ENCODE results near the gene CHRDL2.

DNA sequence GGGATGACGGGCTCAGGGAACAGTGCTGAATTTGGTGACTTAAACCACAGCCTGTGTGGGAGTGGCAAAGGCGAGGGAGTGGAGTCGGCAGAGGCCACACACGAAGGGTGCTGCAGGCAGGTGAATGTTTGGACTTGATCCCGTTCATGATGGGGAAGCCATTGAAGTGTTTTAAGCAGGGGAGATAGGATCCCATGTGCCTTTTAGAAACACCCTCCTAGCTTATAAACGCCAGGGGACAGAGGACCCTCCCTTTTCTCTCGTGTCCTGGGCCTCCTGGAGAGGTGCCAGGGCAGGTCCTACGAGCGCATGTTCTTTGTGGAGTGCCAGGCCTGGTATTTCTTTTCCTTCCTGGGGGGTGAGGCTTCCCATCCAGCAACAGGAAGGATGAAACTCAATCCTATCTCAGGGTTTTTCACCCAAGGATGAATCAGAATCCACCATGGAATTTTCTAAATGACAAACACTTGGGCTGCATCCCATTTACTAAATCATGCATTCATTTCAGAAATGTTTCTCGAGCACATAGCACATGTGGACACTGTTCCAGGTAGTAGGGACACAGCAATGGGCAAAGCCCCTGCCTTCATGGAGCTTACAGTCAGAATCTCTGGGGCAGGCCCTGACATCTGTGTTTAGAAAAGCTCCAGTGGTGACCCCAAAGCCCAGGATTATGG lies 59.6 kb downstream of the CHRDL2 start:
- TF ChIP-seq ZIC2 (tag by site-specific recombination; IDR thresholded peaks at IDR 0.05) (no peak), ZNF843 (tag by site-specific recombination; IDR thresholded peaks at IDR 0.05) (no peak), PATZ1 (tag by site-specific recombination; IDR thresholded peaks at IDR 0.05) (no peak), ZBTB48 (tag by site-specific recombination; IDR thresholded peaks at IDR 0.05) (no peak), ZNF146 (tag by site-specific recombination; IDR thresholded peaks at IDR 0.05) (no peak), ZNF138 (tag by site-specific recombination; IDR thresholded peaks at IDR 0.05; ENCODE audit: borderline replicate concordance) (no peak)
- TF ChIP-seq, protein P1, sequence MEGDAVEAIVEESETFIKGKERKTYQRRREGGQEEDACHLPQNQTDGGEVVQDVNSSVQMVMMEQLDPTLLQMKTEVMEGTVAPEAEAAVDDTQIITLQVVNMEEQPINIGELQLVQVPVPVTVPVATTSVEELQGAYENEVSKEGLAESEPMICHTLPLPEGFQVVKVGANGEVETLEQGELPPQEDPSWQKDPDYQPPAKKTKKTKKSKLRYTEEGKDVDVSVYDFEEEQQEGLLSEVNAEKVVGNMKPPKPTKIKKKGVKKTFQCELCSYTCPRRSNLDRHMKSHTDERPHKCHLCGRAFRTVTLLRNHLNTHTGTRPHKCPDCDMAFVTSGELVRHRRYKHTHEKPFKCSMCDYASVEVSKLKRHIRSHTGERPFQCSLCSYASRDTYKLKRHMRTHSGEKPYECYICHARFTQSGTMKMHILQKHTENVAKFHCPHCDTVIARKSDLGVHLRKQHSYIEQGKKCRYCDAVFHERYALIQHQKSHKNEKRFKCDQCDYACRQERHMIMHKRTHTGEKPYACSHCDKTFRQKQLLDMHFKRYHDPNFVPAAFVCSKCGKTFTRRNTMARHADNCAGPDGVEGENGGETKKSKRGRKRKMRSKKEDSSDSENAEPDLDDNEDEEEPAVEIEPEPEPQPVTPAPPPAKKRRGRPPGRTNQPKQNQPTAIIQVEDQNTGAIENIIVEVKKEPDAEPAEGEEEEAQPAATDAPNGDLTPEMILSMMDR (tag by site-specific recombination; IDR thresholded peaks at IDR 0.05), result no peak
- TF ChIP-seq, protein P2, sequence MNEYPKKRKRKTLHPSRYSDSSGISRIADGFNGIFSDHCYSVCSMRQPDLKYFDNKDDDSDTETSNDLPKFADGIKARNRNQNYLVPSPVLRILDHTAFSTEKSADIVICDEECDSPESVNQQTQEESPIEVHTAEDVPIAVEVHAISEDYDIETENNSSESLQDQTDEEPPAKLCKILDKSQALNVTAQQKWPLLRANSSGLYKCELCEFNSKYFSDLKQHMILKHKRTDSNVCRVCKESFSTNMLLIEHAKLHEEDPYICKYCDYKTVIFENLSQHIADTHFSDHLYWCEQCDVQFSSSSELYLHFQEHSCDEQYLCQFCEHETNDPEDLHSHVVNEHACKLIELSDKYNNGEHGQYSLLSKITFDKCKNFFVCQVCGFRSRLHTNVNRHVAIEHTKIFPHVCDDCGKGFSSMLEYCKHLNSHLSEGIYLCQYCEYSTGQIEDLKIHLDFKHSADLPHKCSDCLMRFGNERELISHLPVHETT (tag by site-specific recombination; IDR thresholded peaks at IDR 0.05), result no peak
